PC-9 (cell line): Measurements from ENCODE around the gene RNU7-1.

Source experiments
- CTCF ChIP-seq: fragments of 200-600 bp; sonication (generic); conservative IDR thresholded peaks from 2 replicates; pipeline ENCODE4 v1.6.1; 2017; ENCODE audit warnings: mixed run types, antibody characterized with exemption, mild to moderate bottlenecking, moderate library complexity
- EZH2 ChIP-seq: fragments of 200-600 bp; sonication (generic); IDR thresholded peaks from 2 replicates; pipeline ENCODE4 v1.8.0; 2017; ENCODE audit warnings: antibody characterized with exemption, low read depth

- TF ChIP-seq CTCF: no peak
- TF ChIP-seq EZH2: no peak
Observed at GRCh38 chr12:6962285-6963015, 18.8 kb downstream of the RNU7-1 start.
